Measurements from ENCODE around the gene ARFGEF3.

DNA sequence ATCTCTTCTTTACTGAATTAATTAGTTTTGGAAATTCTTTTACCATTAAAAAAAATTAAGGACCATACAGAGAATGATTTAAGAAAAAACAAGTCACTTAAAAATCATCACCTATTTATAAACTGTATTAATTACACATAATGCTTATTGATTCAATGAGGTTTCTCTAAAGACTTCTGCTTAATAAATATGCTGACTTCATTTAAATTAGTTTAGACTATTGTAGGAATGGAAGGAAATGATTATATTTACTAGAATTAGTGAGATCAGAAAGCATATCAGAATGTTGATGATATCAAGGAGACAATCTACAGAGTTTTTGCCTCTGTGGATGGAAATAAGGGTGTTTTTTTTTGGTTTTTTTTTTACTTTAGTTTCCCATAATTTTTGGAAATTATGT is 181.4 kb downstream of the ARFGEF3 start:
- TF ChIP-seq, protein P1, sequence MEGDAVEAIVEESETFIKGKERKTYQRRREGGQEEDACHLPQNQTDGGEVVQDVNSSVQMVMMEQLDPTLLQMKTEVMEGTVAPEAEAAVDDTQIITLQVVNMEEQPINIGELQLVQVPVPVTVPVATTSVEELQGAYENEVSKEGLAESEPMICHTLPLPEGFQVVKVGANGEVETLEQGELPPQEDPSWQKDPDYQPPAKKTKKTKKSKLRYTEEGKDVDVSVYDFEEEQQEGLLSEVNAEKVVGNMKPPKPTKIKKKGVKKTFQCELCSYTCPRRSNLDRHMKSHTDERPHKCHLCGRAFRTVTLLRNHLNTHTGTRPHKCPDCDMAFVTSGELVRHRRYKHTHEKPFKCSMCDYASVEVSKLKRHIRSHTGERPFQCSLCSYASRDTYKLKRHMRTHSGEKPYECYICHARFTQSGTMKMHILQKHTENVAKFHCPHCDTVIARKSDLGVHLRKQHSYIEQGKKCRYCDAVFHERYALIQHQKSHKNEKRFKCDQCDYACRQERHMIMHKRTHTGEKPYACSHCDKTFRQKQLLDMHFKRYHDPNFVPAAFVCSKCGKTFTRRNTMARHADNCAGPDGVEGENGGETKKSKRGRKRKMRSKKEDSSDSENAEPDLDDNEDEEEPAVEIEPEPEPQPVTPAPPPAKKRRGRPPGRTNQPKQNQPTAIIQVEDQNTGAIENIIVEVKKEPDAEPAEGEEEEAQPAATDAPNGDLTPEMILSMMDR (IDR thresholded peaks at IDR 0.05), result no peak
- no peak for TF ChIP-seq ZFX (IDR thresholded peaks at IDR 0.05; ENCODE audit: borderline replicate concordance)

Measured in 22Rv1 (cell line).